CD4-positive, alpha-beta T cell treated with Interleukin-2 at 100 ng/mL for 4 hours (primary cell): Measurements from ENCODE around the gene PPIB.
"Not testable (repeated sequence)": the region's sequence is repeated elsewhere in the genome, so short reads cannot be mapped to it uniquely, and the experiment has no call there.

Experiments
- DNase-seq: peaks from one replicate; pipeline ENCODE4 v3.0.0-alpha.2; 2020; ENCODE audit warnings: low spot score

The PPIB gene

GRCh38 chr15:64141798-64142512 lies 20.9 kb downstream of the PPIB start:
- no peak for DNase-seq

DNA sequence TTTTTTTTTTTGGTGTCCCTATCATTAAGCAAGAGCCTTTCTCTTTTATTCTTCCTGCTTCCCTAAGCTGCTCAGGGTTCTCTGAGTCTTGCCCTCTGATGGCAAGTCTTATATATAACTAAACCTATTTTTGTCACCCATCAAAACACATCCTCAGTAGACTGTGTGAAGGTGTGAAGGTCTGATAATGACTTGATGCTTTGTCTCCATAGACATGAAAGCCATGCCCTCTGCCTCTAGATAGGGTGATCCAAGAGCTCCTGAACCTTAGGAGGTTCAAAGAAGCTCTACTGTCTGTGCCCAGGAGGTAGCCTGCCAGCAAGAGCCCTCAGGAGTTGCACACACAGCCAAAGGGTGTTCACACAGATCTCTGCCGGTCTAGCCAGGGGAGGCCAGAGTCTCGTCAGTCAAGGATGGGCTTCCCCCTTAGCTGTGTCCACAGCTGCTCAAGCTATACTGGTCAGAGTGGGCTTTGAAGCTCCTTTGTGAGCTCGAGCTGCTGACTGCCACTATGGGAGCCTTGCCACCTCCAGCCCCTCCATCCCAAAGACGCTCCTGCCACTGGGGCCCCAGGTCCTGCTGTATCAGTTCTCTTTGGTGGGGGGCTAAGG lies 24.4 kb downstream of the PPIB start:
- no peak for DNase-seq

GRCh38 chr15:64137226-64137833 lies 25.5 kb downstream of the PPIB start:
- DNase-seq, result no peak

GRCh38 chr15:64136347-64136746 lies 26.5 kb downstream of the PPIB start:
- no peak for DNase-seq

GRCh38 chr15:64134345-64134829 lies 28.4 kb downstream of the PPIB start:
- DNase-seq, result no peak

GRCh38 chr15:64133623-64134344 lies 29.0 kb downstream of the PPIB start:
- DNase-seq, result no peak

DNA sequence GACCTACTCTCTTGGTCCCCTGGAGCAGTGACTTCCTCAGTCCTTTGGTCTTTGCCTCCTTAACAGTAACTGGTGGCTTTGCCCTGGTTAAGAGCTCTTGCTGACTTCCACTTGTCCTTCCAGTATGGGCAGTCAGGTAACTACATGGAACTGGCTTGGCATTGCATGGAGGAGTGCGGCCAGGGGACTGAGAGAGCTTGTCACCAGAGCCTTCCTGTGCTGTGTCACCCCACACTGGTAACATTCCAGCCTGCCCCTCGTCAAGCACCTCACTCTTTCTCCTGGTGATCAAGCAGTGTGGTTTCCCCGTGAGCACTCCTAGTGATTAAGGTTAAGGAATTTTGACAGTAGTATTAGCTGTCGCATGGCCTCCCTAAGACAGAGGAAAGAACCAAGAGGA lies 30.6 kb downstream of the PPIB start:
- DNase-seq, result no peak

DNA sequence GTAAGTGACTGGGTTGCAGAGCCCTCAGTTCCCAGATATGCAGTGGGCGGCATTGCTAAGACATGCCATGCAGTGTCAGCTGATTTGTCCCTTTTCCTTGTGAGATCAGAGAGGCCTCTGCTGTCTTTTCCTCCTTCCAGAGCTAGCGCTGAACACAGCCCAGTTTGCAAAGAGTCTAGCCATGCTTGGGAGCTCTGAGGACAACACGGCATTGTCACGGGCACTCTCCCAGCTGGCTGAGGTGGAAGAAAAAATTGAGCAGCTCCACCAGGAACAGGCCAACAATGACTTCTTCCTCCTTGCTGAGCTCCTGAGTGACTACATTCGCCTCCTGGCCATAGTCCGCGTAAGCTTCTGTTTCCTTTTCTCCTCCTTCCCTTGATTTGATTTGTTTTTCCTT lies 31.3 kb downstream of the PPIB start:
- DNase-seq, result no peak

DNA sequence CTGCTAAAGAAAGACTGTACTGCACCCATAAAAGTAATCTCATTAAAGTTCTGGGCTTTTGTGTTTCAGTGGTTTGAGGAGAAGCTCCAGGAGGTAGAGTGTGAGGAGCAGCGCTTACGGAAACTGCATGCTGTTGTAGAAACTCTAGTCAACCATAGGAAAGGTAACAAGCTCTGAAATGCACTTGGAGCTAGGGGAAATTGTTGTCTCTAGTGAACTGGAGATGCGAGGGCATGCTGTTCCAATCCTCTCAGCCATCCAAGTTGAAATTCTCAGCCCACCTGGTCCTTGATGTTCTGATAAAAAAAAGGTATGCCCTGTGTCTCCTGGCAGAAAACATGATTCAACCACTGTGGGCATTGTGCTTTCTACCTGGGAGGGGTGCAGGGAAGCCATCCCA lies 32.7 kb downstream of the PPIB start:
- no peak for DNase-seq

- DNase-seq, result no peak
Measured at GRCh38 chr15:64127521-64128270, 35.1 kb downstream of the PPIB start.

DNA sequence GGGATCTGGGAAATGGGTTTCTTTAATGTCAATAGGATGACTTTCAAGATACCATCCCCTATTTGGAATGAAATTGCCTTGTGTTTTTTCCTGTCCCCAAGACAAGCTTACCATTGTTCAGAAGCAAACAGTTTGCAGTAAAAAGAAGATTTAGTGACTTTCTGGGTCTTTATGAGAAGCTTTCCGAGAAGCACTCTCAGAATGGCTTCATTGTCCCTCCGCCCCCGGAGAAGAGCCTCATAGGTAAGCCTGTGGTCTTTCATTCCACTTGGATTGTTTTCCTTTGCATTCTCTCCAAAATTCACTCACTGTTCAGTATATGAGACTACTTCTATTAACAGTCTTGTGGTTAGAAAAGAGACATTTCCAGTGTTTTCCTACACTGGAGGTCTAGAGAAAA lies 36.8 kb downstream of the PPIB start:
- DNase-seq, result no peak

DNA sequence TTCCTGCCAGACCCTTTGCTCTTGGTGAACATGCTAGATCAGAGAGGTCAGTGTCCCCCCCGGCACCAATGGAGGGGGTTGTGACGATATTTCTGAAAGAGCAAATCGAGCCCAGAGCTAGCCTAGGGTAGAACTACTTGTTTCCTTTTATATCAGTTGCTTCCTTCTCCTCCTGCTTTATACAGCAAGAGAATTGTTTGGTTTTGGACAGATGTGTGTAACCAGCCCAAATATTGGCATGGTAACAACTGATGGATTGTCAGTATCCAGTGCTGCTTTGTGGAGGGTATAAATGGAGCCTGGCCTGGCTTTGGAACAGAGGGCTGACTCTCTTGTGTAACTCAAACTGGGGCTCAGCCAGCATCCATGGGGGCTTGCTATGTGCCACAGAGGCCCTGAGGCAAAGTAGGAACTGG lies 39.9 kb downstream of the PPIB start:
- DNase-seq, result no peak

GRCh38 chr15:64122444-64122843 lies 40.4 kb downstream of the PPIB start:
- no peak for DNase-seq

DNA sequence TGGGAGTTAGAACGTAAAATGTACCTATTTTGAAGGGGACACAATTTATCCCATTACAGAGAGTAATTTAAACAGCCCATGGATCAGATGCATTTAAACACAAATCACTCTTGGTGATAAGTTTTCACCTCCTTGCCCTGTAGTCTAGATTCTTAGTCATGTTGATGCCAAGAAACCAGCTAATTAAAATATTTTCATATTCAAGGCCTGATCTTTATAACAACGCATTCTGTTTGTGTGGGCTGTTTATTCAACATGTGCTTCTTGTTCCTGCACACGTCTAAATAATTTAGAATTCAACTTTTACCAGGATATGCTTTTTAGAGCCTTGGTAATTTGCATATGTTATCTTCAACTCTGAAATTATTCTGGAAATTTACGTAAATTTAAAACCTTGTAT lies 41.2 kb downstream of the PPIB start:
- DNase-seq, result no peak

- DNase-seq, result not testable (repeated sequence)
Measured at GRCh38 chr15:64120322-64120721, 42.5 kb downstream of the PPIB start.

DNA sequence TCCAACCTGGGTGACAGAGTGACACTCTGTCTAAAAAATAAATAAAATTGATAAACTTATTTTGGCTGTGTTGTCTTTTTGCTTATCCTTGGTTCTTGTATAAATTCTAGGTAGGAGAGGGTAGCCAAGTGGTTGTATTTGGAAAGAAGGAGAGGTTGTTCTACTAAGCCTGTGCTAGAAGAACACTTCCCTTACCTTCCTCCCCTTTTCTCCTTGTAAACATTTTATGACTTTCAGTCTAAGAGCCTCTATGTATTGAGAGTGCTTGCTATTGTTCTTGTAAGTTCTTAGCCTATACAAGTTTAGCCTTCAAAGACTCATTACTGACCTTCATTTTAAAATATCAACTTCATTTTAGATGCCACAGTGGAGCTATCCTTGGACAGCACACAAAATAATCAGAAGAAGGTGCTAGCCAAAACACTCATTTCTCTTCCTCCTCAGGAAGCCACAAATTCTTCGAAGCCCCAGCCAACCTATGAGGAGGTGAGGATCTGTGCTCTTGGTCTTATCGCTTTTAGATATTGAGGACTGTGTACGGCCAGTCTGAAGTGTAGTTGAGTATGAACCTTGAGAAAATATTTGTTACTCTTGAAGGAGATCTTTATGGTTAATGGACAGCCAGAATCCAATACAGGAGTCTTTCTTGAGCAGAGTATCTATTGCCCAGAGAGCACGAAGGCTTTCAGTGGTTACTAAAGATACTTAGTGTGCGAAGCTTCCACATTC lies 44.9 kb downstream of the PPIB start:
- no peak for DNase-seq

GRCh38 chr15:64112904-64113303 lies 49.9 kb downstream of the PPIB start:
- no peak for DNase-seq

- DNase-seq, result no peak
Measured at GRCh38 chr15:64112073-64112772, 50.6 kb downstream of the PPIB start.

GRCh38 chr15:64111679-64112050 lies 51.2 kb downstream of the PPIB start:
- no peak for DNase-seq

- no peak for DNase-seq
Measured at GRCh38 chr15:64110950-64111678, 51.7 kb downstream of the PPIB start.
